K562 (cell line): ENCODE data around the gene MRPL4. TPM values are rescaled to one million over a fixed set of nuclear protein-coding genes. Genes with fewer than 3 reads are reported as not detected.
A peak's percentile ranks its signal among the peaks of the same experiment; 100 is the strongest.

ENCODE experiments used
- BCLAF1 ChIP-seq, 2 experiments: fragments of 450-650 bp in 1 of 2; IDR thresholded peaks; 2 replicates each; pipeline ENCODE4 v1.6.1; 2011 to 2017; ENCODE audit warnings: low read depth in 2 of 2, antibody characterized with exemption in 1 of 2, borderline replicate concordance in 1 of 2, low read length in 1 of 2, mild to moderate bottlenecking in 1 of 2, mixed read lengths in 1 of 2; ENCODE audit not compliant: control insufficient read depth in 1 of 2
- C11orf30 ChIP-seq: fragments of 450-650 bp; IDR thresholded peaks from 2 replicates; pipeline ENCODE4 v1.6.1; 2016; ENCODE audit warnings: low read depth, mild to moderate bottlenecking
- CXXC5 ChIP-seq: fragments of 250-450 bp; sonication (Bioruptor Pico); IDR thresholded peaks from 2 replicates; pipeline ENCODE4 v1.8.0; 2022; ENCODE audit warnings: inconsistent platforms, mild to moderate bottlenecking, moderate library complexity
- DACH1 ChIP-seq: fragments of 450-650 bp; IDR thresholded peaks from 2 replicates; pipeline ENCODE4 v1.6.1; 2018; ENCODE audit not compliant: partially characterized antibody
- FOXO4 ChIP-seq: fragments of 450-650 bp; formaldehyde crosslinking; IDR thresholded peaks from 2 replicates; pipeline ENCODE4 v1.4.0; 2020; ENCODE audit warnings: mild to moderate bottlenecking, moderate library complexity
- JUNB ChIP-seq: fragments of 450-650 bp; formaldehyde crosslinking; conservative IDR thresholded peaks from 2 replicates; pipeline ENCODE4 v1.4.0; 2020; ENCODE audit warnings: mild to moderate bottlenecking
- MLLT1 ChIP-seq, 2 experiments: fragments of 450-650 bp; IDR thresholded peaks; 2 replicates each; pipeline ENCODE4 v1.6.1; 2016
- RBM25 ChIP-seq: fragments of 200-400 bp; formaldehyde crosslinking; IDR thresholded peaks from 2 replicates; pipeline ENCODE4 v1.6.1; 2018; ENCODE audit warnings: low read length, low read depth, moderate library complexity; ENCODE audit not compliant: severe bottlenecking
- SIX5 ChIP-seq, 2 experiments: IDR thresholded peaks; 2 replicates each; pipeline ENCODE4 v1.6.1; 2011; ENCODE audit warnings: low read length in 2 of 2, borderline replicate concordance in 1 of 2, low read depth in 1 of 2, mild to moderate bottlenecking in 1 of 2, moderate library complexity in 1 of 2; ENCODE audit not compliant: insufficient read depth in 1 of 2
- SMC3 ChIP-seq: conservative IDR thresholded peaks from 2 replicates; pipeline ENCODE4 v1.6.1; 2011; ENCODE audit warnings: low read depth, low read length, improper control_type of control experiment; ENCODE audit not compliant: insufficient read depth
- SRSF1 ChIP-seq: fragments of 200-400 bp; formaldehyde crosslinking; IDR thresholded peaks from 2 replicates; pipeline ENCODE4 v1.6.1; 2017; ENCODE audit warnings: mild to moderate bottlenecking, low read depth, low read length, moderate library complexity
- TAF9B ChIP-seq: fragments of 450-650 bp; IDR thresholded peaks from 2 replicates; pipeline ENCODE4 v1.6.1; 2018; ENCODE audit warnings: mild to moderate bottlenecking; ENCODE audit not compliant: partially characterized antibody
- ZNF592 ChIP-seq: fragments of 450-650 bp; IDR thresholded peaks from 2 replicates; pipeline ENCODE4 v1.6.1; 2017; ENCODE audit warnings: antibody characterized with exemption, mild to moderate bottlenecking
- ZNF778 ChIP-seq: fragments of 450-650 bp; formaldehyde crosslinking; IDR thresholded peaks from 2 replicates; pipeline ENCODE4 v1.4.0; 2020; ENCODE audit warnings: mild to moderate bottlenecking, moderate library complexity
- polyA plus RNA-seq, 8 experiments: library from polyadenylated mRNA; depleted of rRNA in 4 of 8; stranded (reverse) in 5 of 8; unstranded in 3 of 8; fragments of >200 nt; fragmentation: Nextera tagmentation in 2 of 8; fragmentation: Illumina TruSeq in 1 of 8; extraction: Ambion mirVana in 2 of 8; extraction: Trizol in 1 of 8; gene quantifications; 2 replicates each; pipeline versions ENCODE4 v1.2.1 to v1.2.3, GENCODE V29; 2011 to 2014; ENCODE audit warnings: inconsistent platforms in 1 of 8, missing spikeins in 1 of 8
- total RNA-seq, 7 experiments: library from RNA; depleted of rRNA in 6 of 7; stranded (reverse); fragments of >200 nt in 6 of 7; fragmentation: Illumina TruSeq in 2 of 7; extraction: Trizol in 2 of 7; gene quantifications; 2 replicates each; pipeline versions ENCODE4 v1.2.1 to v1.2.3, GENCODE V29; 2011 to 2021; ENCODE audit warnings: low replicate concordance in 1 of 7

Gene MRPL4
- total and polyA plus RNA-seq, 9 of the 15 experiments (the other 6 are each of a cell fraction or from before 2014, with no cell fraction given): 1.4 to 239 (median 64.9) TPM

GRCh38 chr19:10305139-10305806 is 53.3 kb downstream of the MRPL4 start (continued):
- TF ChIP-seq MLLT1 (IDR thresholded peaks at IDR 0.05) (peak in 1 of 2 experiments; percentile 85; a peak in 2 of 4 replicates), SIX5 (IDR thresholded peaks at IDR 0.05; ENCODE audit: borderline replicate concordance in 1 of 2, insufficient read depth in 1 of 2, low read depth in 1 of 2, low read length in 2 of 2) (no peak), FOXO4 (CRISPR knock-in tag) (no peak), DACH1 (peak; percentile 20), ZNF592 (peak; percentile 96), CXXC5 (CRISPR knock-in tag) (no peak), ZNF778 (CRISPR knock-in tag) (no peak), SRSF1 (no peak), BCLAF1 (IDR thresholded peaks at IDR 0.05; ENCODE audit: borderline replicate concordance in 1 of 2, control insufficient read depth in 1 of 2, low read depth in 2 of 2, low read length in 1 of 2) (no peak), JUNB (no peak), RBM25 (peak; percentile 98), C11orf30 (no peak), TAF9B (no peak), SMC3 (no peak)
